HL-60 (cell line): ENCODE measurements around the gene CERS6.

Source experiments
- DNase-seq, 2 experiments: peaks; one replicate each; pipeline ENCODE4 v3.0.0-alpha.2; 2010 to 2020; ENCODE audit warnings: low read depth in 1 of 2, low spot score in 1 of 2
- H3K27ac ChIP-seq: fragments of 250-450 bp; sonication (Bioruptor Pico); replicated peaks from 2 replicates; pipeline ENCODE4 v1.5.1; 2020; ENCODE audit warnings: mild to moderate bottlenecking, moderate library complexity
- H3K27me3 ChIP-seq: fragments of 250-450 bp; sonication (Bioruptor Pico); 2 replicates; pipeline ENCODE4 v1.5.1; 2021; ENCODE audit warnings: mild to moderate bottlenecking, moderate library complexity; ENCODE audit not compliant: insufficient read depth, poor library complexity, severe bottlenecking
- H3K4me3 ChIP-seq: replicated peaks from 2 replicates; pipeline ENCODE4 v1.5.1; 2011; ENCODE audit warnings: mild to moderate bottlenecking, control low read depth, low read length; ENCODE audit not compliant: insufficient read depth
- CTCF ChIP-seq: IDR thresholded peaks from one replicate; pipeline ENCODE4 v1.5.1; 2011; ENCODE audit warnings: low read length, control low read depth, inconsistent platforms; ENCODE audit not compliant: insufficient read depth
- GABPA ChIP-seq: IDR thresholded peaks from 2 replicates; pipeline ENCODE4 v1.6.1; 2012; ENCODE audit warnings: low read depth
- POLR2AphosphoS5 ChIP-seq: IDR thresholded peaks from 2 replicates; pipeline ENCODE4 v1.6.1; 2012; ENCODE audit warnings: low read depth
- SPI1 ChIP-seq: IDR thresholded peaks from 2 replicates; pipeline ENCODE4 v1.6.1; 2012; ENCODE audit warnings: low read depth, mild to moderate bottlenecking, borderline replicate concordance
- TF ChIP-seq, protein P1 (sequence below): IDR thresholded peaks from 2 replicates; pipeline ENCODE4 v1.6.1; 2012; ENCODE audit warnings: low read depth; ENCODE audit not compliant: insufficient replicate concordance

The CERS6 gene

GRCh38 chr2:168541858-168542257, 85.8 kb downstream of the CERS6 start:
- no peak for DNase-seq
- no peaks in the 10 kb centered on the region for H3K27me3 ChIP-seq
- TF ChIP-seq, protein P1, sequence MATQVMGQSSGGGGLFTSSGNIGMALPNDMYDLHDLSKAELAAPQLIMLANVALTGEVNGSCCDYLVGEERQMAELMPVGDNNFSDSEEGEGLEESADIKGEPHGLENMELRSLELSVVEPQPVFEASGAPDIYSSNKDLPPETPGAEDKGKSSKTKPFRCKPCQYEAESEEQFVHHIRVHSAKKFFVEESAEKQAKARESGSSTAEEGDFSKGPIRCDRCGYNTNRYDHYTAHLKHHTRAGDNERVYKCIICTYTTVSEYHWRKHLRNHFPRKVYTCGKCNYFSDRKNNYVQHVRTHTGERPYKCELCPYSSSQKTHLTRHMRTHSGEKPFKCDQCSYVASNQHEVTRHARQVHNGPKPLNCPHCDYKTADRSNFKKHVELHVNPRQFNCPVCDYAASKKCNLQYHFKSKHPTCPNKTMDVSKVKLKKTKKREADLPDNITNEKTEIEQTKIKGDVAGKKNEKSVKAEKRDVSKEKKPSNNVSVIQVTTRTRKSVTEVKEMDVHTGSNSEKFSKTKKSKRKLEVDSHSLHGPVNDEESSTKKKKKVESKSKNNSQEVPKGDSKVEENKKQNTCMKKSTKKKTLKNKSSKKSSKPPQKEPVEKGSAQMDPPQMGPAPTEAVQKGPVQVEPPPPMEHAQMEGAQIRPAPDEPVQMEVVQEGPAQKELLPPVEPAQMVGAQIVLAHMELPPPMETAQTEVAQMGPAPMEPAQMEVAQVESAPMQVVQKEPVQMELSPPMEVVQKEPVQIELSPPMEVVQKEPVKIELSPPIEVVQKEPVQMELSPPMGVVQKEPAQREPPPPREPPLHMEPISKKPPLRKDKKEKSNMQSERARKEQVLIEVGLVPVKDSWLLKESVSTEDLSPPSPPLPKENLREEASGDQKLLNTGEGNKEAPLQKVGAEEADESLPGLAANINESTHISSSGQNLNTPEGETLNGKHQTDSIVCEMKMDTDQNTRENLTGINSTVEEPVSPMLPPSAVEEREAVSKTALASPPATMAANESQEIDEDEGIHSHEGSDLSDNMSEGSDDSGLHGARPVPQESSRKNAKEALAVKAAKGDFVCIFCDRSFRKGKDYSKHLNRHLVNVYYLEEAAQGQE: no peak
- peak; percentile 77; the same call in 1 of the 2 replicates for TF ChIP-seq SPI1
- no peak overlapping the region for H3K4me3 ChIP-seq
- no peak overlapping the region for H3K27ac ChIP-seq

- no peak overlapping the region for H3K27ac ChIP-seq
- TF ChIP-seq CTCF: no peak
- TF ChIP-seq POLR2AphosphoS5: no peak
- TF ChIP-seq GABPA: no peak
- TF ChIP-seq, protein P1: no peak
- no peak for TF ChIP-seq SPI1
- no peak overlapping the region for H3K4me3 ChIP-seq
- H3K27me3 ChIP-seq: no peaks in the 10 kb centered on the region
- no peak for DNase-seq
Observed at GRCh38 chr2:168543037-168543436, 87.0 kb downstream of the CERS6 start.

DNA sequence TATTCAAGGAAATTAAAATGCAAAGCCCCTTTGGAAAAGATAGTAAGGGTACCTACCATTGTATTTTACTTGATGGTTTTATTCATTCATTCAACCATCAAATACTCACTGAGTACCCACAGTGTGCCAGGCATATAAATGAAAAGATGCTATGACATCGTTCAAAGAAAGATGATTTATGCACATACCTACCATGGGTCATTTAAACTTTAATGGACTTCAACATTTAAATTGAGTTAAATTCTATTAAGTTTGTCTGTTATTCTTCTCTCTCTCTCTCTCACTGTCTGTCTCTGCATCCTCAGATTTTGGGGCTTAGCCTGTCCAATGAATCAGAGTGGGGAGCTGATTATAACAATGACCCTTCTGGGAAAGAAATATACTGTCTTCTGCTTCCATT, 87.9 kb downstream of the CERS6 start:
- DNase-seq: no peak
- Histone ChIP-seq H3K4me3 (no peak overlapping the region), H3K27ac (no peak overlapping the region), H3K27me3 (no peaks in the 10 kb centered on the region)
- no peak for TF ChIP-seq SPI1
- TF ChIP-seq GABPA: no peak

- peak overlapping the region; percentile 10; the same call in 1 of the 2 replicates for H3K27ac ChIP-seq
- H3K27me3 ChIP-seq: no peaks in the 10 kb centered on the region
- peak; percentile 41; the same call in 1 of the 2 replicates for TF ChIP-seq SPI1
- TF ChIP-seq CTCF: no peak
- no peak overlapping the region for H3K4me3 ChIP-seq
- DNase-seq: peak in 1 of 2 experiments; percentile 37
Observed at GRCh38 chr2:168545439-168546082, 89.5 kb downstream of the CERS6 start.

DNA sequence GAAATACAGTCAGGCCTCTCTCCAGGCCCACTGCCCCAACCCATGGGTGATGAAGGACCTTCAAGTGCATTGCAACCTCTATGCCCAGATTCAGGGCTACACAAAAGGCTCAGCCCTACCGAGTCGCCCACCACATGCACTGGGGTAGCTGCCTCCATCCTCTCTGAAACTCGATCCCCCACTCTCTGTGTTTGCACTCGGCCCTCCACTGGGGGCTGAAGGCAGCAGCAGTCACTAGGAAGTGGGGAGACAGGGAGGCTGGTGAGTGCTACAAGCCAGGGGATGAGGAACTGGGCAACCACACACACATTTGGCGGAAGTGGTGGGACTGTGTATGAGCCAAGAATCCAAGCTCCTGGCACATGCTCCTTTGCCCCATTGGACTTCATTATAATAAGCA, 94.6 kb downstream of the CERS6 start:
- DNase-seq: peak; percentile 28 to 93

More for the DNA sequence above, 94.6 kb downstream of the CERS6 start:
- Histone ChIP-seq H3K27ac (peak overlapping the region; percentile 48), H3K27me3 (no peaks in the 10 kb centered on the region), H3K4me3 (no peak overlapping the region)
- TF ChIP-seq CTCF (no peak), SPI1 (peak; percentile 96), GABPA (0 out of 2 replicates have a peak, but pooled peaks have one; percentile 48), POLR2AphosphoS5 (peak; percentile 72)
- TF ChIP-seq, protein P1: no peak
